NCI-H1930 (cell line): ENCODE measurements around the gene TAS2R60.
"Not testable (repeated sequence)": the region's sequence is repeated elsewhere in the genome, so short reads cannot be mapped to it uniquely, and the experiment has no call there.

Source experiments
- DNase-seq, 2 experiments: peaks; one replicate each; lab custom pipeline; 2025; lab: John Stamatoyannopoulos, UW

Gene TAS2R60, protein sequence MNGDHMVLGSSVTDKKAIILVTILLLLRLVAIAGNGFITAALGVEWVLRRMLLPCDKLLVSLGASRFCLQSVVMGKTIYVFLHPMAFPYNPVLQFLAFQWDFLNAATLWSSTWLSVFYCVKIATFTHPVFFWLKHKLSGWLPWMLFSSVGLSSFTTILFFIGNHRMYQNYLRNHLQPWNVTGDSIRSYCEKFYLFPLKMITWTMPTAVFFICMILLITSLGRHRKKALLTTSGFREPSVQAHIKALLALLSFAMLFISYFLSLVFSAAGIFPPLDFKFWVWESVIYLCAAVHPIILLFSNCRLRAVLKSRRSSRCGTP

DNA sequence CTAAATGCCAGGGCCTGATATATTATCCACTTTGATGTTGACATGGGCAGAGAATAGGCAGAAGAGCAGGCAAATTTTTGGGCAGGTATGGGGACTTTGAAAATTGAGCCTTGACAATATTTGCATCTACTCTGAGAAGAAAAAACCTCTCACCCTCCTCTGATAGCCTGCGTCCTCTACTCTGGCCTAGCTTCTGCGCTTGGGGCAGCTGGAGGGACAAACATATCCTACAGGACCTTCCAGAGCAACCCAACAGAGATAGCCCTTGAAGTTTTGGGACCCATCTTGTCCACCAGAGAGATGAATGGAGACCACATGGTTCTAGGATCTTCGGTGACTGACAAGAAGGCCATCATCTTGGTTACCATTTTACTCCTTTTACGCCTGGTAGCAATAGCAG is at the start of gene TAS2R60:
TAS2R60 (plus strand) TSS at position 301 of the 400 bp plus-strand sequence; CDS start at position 301, 0 bp downstream.
- no peak for DNase-seq

DNA sequence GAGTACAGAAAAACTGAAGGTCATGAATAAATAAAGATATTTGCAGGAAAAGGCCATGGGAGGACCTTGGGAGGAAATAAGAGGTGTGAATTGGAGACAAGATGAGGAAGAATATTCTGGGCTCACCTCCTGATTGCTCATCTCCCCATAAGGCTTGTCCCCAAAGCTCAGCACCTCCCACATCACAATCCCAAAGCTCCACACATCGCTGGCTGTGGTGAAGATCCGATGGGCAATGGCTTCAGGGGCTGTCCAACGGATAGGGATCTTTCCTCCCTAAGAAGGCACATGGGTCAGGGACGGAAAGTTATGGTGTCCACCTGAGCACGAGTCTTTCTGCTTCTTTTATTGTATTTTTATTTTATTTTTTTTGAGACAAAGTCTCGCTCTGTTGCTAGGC is 49.2 kb upstream of the TAS2R60 start:
- DNase-seq, result no peak

DNA sequence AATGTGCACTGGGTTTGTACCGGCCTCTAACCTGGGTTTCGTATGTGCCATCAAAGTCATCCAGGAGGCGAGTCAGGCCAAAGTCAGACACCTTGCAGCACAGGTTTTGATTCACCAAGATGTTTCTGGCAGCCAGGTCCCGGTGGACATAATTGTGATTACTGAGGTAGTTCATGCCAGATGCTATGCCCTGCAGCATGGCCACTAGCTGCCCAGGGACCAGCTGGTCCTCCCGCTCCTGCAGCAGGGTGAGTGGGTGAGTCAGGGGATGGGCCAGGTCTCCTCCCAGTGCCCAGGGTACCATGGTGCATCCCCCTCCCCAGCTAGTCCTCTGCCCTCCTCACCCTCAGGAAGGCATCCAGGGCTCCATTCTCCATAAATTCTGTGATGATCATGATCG is 48.5 kb upstream of the TAS2R60 start:
- DNase-seq, result no peak

DNA sequence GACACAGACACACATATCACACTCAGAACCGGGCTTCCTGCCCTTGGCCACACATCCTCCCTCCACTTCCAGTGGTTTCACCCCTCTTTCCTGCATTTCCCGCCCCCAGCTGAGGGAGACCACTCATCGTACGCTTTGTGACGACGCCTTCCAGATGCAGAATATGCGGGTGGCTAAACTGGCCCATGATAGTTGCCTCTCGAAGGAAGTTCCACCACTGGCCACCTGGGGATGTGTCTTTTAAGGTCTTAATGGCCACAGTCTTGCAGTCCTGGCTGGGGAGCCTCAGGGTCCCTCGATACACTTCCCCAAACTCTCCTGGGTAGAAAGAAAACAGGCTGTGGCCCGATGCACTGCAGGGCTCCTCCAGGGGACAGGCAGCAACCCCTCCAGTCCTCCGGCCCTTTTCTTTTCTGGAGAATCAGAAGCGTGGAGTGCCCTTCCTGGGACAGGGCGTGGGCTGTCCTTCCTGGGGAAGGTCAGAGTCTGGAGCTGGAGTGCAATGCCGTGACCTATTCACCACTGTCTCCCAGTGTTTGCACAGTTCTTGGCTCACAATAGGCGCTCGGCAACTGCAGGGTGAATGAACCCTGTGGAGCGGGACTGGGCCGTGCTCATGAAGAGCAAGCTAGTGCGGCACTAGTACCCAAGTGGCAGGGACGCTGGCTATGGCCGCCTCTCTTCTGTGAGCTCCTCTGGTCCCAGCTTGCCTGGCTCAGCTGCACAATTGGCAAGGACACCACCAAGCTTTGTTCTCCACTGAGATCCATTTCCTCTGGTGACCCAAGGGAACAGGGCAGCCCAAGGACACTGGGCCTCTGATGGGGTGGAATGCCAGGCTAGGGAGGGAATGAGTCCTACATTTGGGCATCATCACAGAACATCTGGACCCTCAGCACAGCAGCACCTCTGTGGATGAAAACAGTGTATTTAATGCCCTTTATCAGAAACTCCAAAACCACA is 47.8 kb upstream of the TAS2R60 start:
- no peak for DNase-seq

DNA sequence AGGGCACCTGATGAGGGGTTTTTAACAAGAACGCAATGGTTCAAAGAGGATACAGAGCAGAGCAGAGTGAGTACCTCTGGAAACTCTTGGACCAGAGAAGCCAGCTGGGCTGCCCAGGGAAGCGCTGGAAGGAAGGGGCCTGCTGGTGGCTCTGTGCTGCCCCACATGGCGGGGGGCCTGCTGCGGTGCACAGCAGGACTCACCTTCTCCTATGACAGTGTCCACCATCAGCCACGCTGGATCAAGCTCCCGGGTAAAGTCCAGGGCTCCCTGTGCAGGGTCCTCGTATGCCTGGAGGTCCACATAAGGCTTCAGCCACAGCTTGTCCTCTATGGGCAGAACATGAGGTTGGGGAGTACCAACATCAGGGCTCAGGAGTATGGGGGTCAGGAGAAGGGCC is 47.1 kb upstream of the TAS2R60 start:
- DNase-seq, result no peak

DNA sequence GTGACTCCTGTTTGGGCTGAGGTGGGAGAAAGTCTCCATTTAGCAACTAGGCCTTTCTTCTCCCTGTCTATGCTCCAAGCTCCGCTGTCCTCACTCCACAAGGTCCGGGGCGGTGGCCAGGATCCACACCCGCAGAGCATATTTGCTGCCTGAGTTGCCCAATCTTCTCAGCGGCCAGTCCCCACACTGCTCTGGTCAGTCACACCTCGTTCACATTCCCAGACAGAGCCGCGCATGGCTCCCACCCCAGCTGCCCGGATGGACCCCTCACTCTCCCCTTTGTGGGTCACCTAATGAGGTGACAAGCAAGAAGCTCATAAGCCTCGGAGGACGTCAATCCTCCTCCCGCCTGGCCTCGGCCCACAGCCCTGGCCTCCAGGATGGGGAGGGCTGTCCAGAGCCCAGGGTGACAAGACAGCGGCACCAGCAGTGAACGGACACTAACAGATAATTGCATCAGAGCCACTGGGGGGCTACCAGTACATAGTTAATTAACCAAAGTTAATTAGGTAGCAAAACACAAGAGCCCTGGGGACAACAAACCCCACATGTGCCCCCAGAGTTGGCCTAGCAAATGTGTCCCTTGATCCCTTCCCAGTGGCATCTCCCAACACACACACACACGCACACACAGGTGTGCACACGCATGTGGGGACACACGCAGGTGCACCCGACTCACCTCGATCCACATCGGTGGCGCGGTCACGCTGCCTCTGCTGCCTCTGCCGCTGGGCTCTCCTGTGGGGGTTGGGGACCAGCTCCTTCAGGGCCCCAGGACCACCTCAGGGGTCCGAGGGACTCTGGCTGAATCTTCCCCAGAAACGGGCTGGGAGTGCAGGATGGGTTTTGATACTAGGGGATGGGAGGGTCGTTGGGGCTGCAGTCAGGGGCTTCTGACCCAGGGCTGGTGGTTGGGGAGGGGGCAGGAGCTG is 46.4 kb upstream of the TAS2R60 start:
- no peak for DNase-seq

DNA sequence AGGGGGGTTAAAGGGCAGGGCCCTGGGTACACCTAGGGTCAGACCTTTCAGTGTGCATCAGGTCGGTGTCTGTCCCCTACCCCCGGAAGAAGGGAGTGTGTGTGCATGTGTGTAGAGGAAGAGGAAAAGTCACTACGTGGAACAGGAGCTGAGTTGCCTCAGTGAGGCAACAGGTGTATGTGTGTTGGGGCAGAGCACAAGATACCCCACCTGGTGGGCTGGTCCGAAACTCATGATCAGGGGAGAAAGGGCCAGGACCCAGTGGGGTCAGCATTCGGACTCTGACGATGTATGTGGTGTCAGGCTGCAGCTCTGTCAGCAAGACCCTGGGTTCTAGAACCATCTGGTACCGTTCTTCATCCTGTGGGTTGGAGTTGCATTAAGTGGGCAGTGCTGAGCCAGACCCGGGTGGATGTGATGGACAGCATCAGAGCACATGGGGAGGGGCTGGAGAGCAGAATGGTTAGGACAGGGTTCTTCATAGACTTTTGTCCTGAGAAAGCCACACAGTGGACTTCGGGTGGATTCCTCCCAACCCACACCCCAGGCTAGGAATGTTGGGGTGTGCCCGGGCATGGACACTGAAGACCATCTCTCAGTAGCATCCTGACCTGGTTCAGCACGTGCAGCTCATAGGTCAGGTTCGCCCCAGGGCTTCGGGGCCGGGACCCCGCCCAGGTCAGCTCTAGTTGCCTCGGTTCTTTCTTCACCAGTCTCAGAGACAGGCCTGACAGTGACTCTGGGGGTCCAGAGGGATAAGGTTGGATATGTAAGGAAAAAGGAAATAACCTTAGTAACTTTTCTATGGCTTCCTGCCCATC is 45.3 kb upstream of the TAS2R60 start:
- DNase-seq, result no peak

DNA sequence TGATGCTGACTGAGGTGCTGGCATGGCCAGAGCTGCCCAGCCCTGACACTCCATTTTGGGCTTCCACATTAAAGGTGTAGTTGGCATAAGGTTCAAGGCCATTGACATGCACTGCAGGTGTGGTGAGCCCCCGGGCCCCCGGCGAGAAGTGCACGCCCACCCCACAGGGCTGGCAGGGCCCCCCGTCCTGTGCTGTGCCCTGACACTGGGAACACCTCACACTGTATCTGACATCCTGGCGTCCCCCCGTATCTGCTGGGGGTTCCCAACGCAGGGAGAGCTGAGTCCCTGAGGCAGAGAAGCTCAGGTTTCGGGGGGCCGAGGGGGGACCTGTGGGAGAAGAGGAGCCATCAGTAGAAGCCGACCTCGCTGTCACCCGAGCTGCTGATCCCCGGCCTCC is 44.6 kb upstream of the TAS2R60 start:
- DNase-seq, result no peak

DNA sequence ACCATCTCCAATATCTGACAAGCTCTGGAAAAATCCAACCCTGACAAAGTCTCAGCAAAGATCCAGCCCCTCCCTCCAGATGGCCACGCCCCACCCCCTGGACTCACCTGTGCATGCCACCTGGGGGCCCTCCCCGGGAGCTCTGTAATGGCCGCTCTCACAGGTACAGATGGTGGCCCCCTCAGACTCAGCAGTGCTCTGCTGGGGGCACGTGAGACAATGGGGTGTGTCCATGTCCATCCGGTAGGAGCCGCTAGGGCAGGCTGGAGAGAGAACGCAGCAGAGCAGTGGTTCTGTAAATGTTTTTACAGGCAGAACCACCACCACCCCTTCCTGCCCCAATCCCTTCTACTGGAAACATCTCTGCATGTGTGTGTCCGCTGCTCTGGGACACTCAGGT is 44.1 kb upstream of the TAS2R60 start:
- no peak for DNase-seq

DNA sequence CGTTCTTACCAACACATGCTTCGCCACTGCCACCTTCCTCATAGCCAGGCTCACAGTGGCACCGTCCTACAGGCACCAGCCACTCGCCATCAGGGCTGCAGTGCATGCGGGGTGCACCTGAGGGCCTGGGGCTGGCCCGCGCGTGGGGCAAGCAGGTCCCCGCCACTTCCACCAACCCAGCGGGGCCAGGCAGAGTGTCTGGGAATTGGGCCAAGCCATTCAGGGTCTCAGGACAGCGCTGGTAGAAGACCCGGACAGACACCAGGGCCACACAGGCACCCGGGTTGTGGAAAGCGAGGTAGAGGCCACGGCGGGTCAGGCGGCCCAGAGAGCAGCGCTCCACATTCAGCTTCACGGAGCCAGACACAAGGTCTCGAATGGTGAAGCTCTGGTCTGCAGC is 43.6 kb upstream of the TAS2R60 start:
- no peak for DNase-seq

DNA sequence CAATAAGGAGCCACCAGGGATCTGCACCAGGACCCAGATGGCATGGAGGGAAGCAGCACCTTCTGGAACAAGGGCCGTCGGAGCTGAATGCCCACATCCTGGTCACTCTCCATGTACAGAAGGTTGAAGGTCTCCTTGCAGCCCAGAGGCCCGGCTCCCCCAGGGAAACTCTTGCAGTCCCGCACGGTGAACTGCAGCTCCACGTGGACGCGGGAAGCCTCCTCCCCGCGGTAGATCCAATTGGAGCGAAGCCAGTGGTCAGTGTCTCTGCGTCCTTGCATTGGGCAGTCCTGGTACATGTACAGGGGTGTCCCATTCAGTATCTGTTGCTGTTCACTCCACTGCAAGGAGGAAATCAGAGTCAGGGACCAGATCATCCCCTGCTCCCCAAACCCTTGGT is 42.0 kb upstream of the TAS2R60 start:
- DNase-seq, result no peak

DNA sequence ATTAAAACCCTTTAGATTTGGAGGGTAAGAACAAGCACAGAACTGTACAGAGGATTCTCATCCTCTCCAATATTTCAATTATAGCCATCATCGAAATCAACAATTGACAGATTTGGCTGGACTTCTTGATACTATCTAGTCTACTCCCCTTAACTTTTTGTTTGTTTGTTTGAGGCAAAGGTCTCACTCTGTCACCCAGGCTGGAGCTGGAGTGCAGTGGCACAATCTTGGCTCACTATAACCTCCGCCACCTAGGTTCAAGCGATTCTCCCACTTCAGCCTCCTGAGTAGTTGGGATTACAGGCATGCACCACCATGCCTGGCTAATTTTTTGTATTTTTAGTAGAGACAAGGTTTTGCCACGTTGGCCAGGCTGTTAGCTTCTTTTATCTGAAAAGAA is 41.0 kb upstream of the TAS2R60 start:
- DNase-seq, result not testable (repeated sequence)

DNA sequence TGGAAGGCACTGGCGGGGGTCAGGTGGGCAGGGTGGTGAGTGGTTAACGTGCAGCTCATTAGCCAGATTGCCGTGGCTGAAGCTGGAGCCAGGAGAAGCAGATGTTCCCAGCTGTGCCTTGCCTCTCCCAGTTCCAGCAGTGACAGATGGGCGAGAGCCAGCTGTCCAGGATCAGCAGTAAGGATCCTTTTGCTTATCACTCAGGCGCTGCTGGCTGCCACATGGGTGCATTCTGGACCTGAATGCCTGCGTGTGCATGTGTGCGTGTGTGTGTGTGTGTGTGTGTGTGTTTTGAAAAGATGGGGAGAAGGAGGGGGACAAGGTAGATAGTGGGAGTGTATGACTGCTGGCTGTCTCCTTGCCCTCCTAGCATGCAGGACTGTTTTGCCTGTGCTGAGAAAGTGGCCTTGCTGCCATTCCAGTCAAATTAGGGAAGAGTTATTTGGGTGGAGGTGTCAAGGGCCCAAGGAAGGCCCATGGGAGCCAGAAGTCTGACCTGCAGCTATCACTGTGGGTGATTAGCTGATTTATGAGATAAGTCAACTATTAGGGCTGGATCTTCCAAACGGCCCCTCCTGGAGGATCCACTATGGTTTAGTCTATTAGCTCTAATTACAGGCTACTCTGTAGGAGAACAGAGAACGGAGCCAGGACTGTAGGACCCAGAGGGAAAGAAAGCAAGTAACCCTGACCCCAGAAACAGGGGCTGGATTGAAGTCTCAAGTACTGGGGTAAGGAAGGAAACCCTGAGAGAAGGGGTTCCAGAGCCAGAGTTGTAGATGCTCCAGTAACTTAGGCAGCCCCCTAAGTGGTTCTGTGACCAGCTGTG is 37.9 kb upstream of the TAS2R60 start:
- DNase-seq, result no peak

DNA sequence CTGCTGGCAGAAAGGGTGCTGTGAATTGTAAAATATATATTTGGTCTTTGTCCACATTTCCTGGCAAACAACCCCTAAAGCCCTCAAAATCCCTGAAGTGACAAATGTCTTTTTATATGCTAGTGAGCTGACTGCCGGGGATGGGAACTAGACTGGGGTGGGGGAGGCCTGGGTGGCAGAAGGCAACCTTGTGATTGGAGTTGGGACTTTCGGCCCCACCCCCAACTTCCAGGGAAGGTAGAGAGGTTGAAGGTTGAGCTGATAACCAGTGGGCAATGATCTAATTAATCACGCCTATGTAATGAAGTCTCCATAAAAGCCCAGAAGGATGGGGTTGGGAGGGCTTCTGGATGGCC is 37.3 kb upstream of the TAS2R60 start:
- DNase-seq, result no peak

DNA sequence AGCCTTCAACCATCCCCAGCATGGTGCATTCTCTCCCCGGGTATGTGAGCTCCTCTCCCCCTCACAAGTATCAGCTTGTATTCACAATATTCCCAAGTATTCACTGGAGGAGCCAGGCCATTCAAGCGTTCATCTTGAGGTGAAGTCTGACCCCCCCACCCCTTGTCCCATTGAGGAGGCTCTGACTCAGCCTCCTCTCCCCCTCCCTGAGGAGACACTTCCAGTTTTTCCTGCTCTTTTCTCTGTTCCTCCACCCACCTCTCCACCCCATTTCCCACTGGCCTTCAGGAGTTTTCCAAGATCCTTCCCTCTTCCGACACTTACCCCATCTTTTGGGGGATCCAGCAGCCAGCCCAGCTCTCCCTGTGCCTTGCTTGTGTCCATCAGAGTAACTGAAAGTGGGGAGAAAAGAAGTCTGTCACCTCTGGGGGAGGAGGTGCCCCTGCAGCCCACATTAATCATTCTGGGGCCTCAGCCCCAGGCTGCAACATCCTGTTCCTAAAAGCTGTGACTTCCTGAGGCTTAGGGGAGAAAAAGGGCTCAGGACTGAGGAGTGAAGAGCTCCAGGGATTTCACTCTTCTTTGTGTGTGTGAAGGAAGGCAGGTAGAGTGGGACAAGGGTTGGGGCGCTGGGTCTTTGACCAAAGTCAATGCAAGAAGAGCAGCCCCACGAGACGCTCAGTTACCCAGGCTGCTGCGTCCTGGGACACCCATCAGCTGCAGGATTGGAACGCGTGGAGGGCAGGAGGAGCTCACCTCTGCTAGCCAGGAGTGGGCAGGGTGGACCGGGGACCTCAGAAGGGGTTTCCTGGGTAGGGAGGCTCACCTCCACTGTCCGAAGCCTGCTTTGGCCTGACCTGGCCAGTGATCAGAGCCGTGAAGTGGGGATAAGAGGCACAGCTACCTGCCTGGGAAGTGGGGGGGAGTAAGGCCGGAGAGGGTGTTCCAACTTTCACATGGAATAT is 35.7 kb upstream of the TAS2R60 start:
- DNase-seq, result no peak

DNA sequence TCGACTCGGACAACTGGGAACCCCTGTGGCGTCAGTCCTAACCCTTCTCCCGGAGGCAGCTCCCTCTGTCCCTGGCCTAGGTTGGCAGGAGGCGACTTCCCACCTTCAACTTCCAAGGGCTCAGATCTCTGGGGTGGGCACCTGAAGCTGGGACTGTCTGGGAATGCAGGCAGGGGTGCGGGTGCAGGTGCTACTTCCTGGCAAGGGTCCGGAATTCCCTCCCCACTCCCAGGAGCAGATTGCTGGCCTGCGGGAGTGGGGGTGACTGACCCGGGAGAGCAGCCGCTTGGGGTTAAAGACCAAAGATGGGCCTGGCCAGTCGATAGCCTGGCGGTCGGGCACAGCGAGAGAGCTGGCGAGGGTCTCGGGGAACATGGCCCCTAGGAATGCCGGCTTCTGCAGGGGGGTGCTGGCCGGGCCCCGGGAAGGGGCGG is 35.0 kb upstream of the TAS2R60 start:
- DNase-seq, result no peak

DNA sequence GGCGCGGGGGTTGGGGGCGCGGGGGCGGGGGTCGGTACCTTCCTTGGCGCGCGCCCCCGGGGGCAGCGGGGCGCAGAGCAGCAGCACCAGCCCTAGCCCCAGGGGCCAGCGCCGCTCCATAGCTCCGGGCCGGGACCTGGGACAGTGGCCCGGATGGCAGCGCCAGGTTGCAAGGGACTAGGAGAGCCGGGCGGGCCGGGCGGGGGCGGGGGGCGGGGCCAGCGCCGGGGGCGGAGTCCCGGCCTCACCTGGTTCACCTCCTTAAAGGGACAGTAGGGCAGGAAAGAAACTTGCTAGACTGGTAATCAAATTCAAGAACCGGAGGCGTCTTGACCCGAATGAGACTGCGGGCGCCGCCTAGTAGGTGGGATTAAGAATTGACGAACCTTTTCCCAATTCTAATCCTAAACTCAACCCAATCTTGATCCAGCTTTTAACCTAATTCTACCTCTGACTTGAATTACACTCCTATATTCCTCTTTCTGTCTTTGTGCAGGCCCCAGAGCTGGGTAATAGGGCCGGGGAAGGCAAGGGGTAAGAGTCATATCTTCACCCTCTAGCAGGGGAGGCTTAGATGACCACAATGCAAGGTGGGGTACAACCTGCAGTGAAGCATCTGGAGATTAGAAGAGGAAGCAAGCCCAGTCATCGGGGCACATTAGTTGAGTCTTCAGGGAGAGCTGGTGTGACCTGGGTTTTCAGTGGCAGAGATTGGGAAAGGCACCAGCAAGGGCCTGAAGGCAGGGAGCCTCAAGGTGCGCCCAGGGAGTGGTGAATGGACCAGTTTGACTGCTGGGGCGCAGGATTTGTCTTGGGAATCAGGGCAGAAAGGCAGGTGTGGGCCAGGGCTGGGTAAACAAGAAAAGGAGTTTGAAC is 34.3 kb upstream of the TAS2R60 start, which contains the start of gene EPHA1:
EPHA1 (minus strand) TSS at position 171 of the 876 bp plus-strand sequence; CDS start at position 120, 51 bp downstream.
- DNase-seq, result no peak

DNA sequence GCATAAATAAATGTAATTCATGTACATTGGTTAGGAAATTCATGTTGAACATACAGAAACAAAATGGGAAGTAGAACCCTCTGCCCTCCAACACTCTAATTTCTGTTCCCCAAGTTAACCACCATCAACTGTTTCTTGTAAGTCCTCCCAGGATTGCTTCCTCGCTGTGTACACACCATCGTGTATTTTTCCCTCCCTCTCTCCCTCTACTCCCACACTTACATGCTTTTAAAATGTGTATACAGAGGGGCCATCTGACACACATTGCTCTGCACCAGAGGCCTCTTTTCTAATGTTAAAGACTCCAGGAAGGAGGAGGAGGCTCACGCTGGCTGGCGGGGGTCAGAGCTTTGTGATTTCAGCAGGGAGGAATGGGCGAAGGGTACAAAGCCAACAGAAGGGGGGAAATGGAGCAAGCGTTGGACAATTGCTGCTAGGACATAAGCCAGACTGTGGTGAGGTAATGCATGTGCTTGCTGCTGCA is 32.7 kb upstream of the TAS2R60 start:
- DNase-seq, result no peak
